GM18505 (cell line): ENCODE measurements around the gene HARBI1.

Experiments used
- ATAC-seq: cut with Tn5 transposase; IDR thresholded peaks from one replicate; pipeline ENCODE4 v1.9.1; 2021; ENCODE audit not compliant: unreplicated experiment
- POLR2A ChIP-seq: IDR thresholded peaks from 4 replicates; pipeline ENCODE4 v1.6.1; 2011; ENCODE audit warnings: borderline replicate concordance; ENCODE audit not compliant: insufficient read depth, insufficient read length; ENCODE audit errors: extremely low read depth

The HARBI1 gene

DNA sequence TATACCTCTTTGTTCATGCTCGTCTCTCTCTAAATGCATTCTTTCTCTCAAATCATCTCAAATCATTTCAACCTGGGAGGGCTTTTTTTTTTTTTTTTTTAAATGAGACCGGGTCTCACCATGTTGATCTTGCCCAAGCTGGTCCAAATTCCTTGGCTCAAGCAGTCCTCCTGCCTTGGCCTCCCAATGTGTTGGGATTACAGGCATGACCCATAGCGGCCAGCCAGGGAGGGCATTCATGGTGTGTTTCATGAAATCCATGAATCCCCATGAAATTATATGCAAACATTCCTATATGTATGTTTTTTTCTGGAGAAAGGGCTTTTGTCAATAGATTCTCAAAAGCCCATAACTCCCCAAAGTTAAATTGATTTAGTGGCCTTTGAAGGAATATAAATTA lies 26.5 kb upstream of the HARBI1 start:
- ATAC-seq = no peak
- TF ChIP-seq POLR2A = no peak

DNA sequence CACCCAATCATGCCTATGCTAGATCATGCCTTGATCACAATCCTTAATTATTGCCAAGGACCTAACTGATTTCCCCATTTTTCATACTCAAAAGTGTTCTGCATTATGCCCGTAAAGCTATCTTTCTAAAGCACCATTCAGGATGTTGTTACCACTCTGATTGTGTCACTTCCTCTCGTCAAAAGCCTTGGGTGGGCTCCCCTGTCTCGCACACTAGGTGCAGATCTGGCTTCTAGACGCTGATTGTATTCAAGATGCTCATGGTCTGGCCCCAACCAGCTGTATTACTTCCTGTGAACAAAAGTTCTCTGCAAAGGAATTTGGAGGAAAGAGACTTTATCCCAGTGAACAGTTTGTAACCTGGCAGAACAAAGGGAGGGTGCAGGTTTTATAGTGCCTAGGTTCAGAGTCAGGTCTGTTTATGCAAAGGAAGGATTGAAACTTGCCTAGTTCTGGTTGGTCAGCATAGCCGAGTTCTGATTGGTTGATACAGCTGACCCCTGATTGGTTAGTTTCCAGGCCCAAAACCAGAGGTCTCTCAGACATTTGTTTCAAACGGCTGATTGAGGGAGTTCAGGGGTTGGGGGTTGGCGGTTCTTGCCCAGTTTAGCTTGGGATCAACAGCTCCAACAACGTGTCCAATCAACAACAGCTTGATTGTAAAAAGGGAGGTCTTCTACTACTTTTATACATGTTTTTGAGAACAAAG lies 25.8 kb upstream of the HARBI1 start:
- ATAC-seq = no peak
- no peak for TF ChIP-seq POLR2A

DNA sequence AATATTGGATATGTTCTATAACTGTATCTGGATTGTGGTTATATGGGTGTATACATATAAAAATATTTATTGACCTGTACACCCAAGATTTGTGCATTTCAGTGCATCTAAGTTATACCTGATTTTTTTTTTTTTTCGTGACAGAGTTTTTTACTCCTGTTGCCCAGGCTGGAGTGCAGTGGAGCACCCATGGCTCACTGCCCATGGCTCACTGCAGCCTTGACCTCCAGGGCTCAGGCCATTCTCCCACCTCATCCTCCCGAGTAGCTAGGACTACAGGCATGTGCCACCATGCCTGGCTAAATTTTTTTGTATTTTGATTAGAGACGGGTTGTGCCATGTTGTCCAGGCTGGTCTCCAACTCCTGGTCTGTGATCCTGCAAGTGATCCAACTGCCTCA lies 24.6 kb upstream of the HARBI1 start:
- TF ChIP-seq POLR2A = no peak
- ATAC-seq = no peak

DNA sequence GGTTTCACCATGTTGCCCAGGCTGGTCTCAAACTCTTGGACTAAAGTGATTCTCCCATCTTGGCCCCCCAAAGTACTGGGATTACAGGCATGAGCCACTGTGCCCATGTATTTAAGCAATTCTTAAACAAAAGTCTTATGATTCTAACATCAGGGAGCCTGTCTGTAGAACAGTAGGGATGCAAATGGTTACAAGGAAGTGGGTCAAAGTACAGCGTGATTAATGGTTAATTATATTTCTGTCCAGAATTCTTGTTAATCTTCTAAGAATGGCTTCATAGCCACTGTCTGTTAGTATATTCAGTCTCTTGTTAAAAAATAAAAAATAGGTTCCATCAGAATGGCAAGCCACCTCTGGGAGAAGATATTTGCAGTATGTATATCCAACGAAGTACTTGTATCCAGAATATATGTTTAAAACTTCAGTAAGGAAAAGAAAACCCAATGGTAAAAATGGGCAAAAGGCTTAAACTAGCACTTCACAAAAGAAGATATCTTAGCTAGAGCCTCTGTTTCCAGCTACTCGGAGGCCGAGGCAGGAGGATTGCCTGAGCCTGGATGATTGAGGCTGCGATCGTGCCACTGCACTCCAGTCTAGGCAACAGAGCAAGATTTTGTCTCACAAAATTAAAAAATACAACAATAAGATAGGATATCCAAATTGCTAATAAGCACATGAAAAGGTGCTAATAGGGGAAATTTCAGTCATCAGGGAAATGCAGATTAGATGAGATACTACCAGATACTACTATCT lies 23.2 kb upstream of the HARBI1 start:
- TF ChIP-seq POLR2A = no peak
- no peak for ATAC-seq

DNA sequence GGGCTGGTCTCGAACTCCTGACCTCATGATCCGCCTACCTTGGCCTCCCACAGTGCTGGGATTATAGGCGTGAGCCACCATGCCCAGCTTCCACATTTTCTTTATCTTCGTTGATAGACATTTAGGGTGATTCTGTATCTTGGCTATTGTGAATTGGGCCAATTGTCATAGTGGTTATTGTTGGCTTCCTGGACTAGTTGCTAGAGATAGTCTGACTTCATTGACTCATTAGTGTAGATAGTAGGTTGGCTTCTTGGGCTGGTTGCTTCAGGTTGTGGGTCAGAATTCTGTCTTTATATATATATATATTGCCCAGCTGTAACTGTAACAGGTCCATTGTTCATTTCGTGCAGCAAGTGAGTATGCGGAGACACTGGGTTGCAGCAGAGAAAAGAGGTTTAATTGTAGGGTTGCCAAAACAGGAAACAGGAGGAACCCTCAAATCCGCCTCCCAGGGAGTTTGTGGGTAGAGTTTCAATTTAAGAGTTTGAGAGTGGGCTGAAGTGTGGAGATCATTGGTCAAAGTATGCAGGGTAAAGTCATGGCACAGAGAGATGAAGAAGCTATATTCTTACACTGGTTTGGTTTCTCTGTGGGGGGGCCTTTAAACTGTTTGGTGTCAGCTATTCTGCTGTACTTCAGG lies 22.3 kb upstream of the HARBI1 start:
- no peak for ATAC-seq
- TF ChIP-seq POLR2A = no peak

DNA sequence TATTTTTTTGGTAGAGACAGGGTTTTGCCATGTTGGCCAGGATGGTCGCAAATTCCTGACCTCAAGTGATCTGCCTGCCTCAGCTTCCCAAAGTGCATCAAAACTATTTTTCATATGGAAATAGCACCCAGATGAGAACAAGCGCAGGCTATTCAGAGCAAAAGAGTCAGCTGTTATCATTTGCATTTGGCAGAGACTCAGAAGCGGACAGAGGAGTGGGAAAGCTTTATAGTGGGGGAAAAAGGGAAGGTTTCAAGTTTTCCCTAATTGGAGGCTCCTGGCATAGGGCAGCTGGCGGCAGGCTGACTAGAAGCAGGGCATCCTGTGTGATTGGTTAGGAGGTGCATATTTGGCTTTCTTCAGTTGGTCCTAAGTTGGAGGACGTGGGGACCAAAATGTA lies 20.5 kb upstream of the HARBI1 start:
- no peak for ATAC-seq
- TF ChIP-seq POLR2A = no peak

DNA sequence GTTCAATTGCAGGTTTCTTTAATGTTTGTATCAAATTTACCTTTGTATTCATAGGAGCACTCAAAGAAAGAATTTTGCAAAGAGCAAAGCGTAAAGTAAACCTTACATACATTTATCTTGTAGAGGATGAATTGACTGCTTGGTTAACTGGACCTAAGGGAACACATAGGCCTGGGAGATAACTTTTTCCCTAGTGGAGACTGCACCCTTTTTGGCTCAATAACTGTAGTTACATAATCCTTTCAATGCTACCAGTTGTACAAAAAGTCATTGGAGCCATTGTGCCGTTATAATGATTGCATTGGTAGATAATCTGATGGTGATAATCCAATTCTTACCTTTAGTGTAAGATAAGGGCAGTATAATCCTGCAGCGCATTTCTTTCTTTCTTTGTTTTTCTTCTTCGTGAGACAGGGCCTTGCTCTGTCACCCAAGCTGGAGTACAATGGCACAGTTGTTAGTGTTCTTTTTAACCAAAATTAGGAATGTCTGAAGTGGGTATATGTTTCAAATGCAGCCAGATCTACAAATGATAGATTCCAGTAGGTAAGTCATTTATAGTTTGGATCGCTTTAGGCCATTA lies 18.6 kb upstream of the HARBI1 start:
- no peak for ATAC-seq
- no peak for TF ChIP-seq POLR2A

DNA sequence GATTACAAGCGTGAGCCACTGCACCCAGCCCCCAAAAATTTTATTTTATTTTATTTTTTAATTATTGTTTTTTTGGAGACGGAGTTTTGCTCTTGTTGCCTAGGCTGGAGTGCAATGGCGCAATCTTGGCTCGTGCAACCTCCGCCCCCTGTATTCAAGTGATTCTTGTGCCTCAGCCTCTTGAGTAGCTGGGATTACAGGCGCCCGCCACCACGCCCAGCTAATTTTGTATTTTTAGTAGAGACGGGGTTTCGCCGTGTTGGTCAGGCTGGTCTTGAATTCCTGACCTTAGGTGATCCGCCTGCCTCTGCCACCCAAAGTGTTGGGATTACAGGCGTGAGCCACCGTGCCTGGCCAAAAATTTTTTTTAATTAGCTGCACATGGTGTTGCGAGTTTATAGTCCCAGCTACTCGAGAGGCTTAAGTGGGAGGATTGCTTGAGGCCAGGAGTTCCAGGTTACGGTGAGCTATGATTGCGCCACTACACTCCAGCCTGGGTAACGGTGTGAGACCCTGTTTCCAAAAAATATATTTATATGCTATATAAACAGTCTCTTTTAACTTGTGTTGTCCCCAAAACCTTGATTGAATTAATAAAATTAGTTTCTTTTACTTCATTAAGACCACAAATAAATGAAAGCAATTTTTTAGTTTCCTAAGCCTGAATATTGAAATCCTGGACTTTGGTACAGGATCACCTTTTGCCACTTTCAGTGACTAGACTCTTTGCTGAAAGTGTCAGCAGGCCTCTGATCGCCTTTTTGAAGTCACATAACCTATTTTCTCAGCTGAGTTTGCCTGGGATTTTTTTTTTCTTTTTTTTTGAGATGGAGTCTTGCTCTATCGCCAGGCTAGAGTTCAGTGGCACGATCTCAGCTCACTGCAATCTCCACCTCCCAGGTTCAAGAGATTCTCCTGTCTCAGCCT lies 16.5 kb upstream of the HARBI1 start:
- ATAC-seq = no peak
- no peak for TF ChIP-seq POLR2A

DNA sequence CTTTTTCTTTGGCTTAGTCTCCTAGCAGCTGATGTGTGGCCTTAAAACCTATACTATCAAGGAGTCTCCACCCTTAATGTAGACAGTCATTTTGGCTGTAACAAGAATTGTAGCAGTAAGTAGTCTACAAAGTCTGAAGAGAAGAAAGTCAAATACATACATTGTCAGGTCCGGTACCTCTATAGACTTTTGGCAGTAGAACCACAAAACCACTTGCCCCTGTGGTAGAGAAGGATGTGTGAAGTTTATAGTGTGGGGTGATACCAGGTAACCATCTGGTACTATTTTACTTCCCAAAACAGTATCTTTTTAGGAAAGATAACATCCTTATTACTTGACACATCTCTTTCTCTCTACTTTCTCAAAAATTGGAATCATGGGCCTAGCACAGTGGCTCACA lies 15.5 kb upstream of the HARBI1 start:
- ATAC-seq = no peak
- no peak for TF ChIP-seq POLR2A

DNA sequence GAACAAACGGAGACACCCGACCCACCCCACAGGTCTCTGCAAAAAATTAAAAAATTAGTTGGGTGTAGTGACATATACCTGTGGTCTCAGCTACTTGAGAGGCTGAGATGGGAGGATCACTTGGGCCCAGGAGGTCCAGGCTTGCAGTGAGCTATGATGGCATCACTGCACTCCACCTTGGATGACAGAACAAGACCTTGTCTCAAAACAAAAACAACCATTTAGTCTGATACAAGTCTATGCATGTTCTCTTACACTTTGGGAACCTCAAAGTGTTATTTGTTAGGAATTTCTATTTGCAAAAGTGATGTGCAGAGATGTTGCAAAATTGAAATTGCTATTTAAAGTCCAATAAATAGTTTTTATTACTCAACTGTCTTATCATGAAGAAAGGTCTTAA lies 14.6 kb upstream of the HARBI1 start:
- TF ChIP-seq POLR2A = no peak
- ATAC-seq = no peak

DNA sequence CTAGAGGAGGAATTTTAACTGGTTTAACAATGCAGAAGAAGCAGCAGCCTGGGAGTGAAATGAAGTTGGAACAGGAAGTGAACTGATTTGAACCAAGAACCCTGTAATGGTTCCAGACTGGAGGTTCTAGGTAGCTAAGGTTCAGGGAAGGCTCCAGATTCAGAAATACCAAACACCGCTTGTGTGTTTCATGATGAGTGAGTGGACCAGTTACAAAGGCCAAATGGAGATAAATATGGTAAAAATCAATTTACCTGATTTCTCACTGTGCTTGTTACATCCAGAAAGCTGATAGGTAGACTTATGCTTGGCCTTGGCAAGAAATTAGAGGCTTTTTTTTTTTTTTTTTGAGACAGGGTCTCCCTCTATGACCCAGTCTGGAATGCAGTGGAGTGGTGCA lies 13.2 kb upstream of the HARBI1 start:
- no peak for TF ChIP-seq POLR2A
- no peak for ATAC-seq

DNA sequence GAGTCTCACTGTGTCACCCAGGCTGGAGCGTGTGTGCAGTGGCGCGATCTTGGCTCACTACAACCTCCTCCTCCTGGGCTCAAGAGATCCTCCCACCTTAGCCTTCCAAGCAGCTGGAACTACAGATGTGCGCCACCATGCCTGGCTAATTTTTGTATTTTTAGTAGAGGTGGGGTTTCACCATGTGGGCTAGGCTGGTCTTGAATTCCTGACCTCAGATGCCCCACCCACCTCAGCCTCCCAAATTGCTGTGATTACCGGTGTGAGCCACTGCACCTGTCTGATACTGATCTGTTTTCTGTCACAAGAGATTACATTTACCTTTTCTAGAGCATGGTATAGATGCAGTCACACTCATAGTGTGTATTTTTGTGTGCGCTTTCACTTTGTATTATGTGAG lies 11.9 kb upstream of the HARBI1 start:
- TF ChIP-seq POLR2A = no peak
- ATAC-seq = no peak

DNA sequence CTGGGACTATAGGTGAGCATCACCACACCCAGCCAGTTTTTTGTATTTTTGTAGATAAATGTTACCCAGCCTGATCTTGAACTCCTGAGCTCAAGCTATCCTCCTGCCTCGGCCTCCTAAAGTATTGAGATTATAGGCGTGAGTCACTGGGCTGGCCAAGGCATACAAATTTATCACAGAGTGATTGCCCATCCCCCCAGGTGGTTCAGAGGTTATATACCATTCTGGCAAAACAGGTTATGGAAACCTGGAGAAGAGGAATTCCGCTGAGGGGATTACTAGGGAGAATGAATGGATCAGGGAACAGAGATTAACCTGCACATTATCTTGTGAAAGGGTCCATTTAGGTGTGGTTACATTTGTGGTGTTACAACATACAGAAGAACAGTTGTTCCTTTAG lies 8.4 kb upstream of the HARBI1 start:
- ATAC-seq = no peak
- no peak for TF ChIP-seq POLR2A
